Neutrophil (primary cell): ENCODE data around the gene OAS3.

Experiments
- H3K27ac ChIP-seq: fragments of 200-600 bp; sonication (generic); 2 replicates; pipeline ENCODE4 v1.5.1; 2016; ENCODE audit warnings: mild to moderate bottlenecking, moderate library complexity
- H3K27me3 ChIP-seq: fragments of 200-600 bp; sonication (generic); 2 replicates; pipeline ENCODE4 v1.6.0; 2016; ENCODE audit warnings: mild to moderate bottlenecking
- H3K36me3 ChIP-seq: fragments of 200-600 bp; sonication (generic); 2 replicates; pipeline ENCODE4 v1.5.1; 2017
- H3K4me1 ChIP-seq, 2 experiments: fragments of 200-600 bp in 1 of 2; sonication (generic) in 1 of 2; 1 replicate in 1 of 2; 2 replicates in 1 of 2; pipeline versions ENCODE4 v1.5.1 to v1.6.1; 2013 to 2016; ENCODE audit warnings: low read depth in 1 of 2, low read length in 1 of 2, mild to moderate bottlenecking in 1 of 2, moderate library complexity in 1 of 2; ENCODE audit not compliant: control insufficient read depth in 1 of 2, insufficient read depth in 1 of 2
- H3K4me3 ChIP-seq, 2 experiments: fragments of 200-600 bp in 1 of 2; sonication (generic) in 1 of 2; 1 replicate in 1 of 2; 2 replicates in 1 of 2; pipeline ENCODE4 v1.5.1; 2013 to 2016; ENCODE audit warnings: low read depth in 1 of 2, low read length in 1 of 2, mild to moderate bottlenecking in 1 of 2, moderate library complexity in 1 of 2
- H3K9me3 ChIP-seq: fragments of 200-600 bp; sonication (generic); 2 replicates; pipeline ENCODE4 v1.5.1; 2016
- CTCF ChIP-seq: fragments of 200-600 bp; sonication (generic); IDR thresholded peaks from 2 replicates; pipeline ENCODE4 v1.5.1; 2016; ENCODE audit warnings: antibody characterized with exemption

Gene OAS3

GRCh38 chr12:112973818-112974231 is 35.6 kb downstream of the OAS3 start:
- Histone ChIP-seq H3K36me3 (peaks cover 18% of the 10 kb centered on the region), H3K27ac (no peak overlapping the region), H3K27me3 (no peaks in the 10 kb centered on the region), H3K9me3 (no peaks in the 10 kb centered on the region), H3K4me1 (peaks cover 9 to 10% of the 10 kb centered on the region in 2 experiments), H3K4me3 (no peak overlapping the region)
- TF ChIP-seq CTCF, result no peak

GRCh38 chr12:112974904-112975303 is 36.6 kb downstream of the OAS3 start:
- Histone ChIP-seq H3K4me3 (no peak overlapping the region), H3K9me3 (no peaks in the 10 kb centered on the region), H3K4me1 (peaks cover 9 to 14% of the 10 kb centered on the region in 2 experiments), H3K27ac (no peak overlapping the region), H3K27me3 (no peaks in the 10 kb centered on the region), H3K36me3 (peaks cover 9% of the 10 kb centered on the region)
- no peak for TF ChIP-seq CTCF

- Histone ChIP-seq H3K4me3 (no peak overlapping the region), H3K9me3 (no peaks in the 10 kb centered on the region), H3K27me3 (no peaks in the 10 kb centered on the region), H3K36me3 (no peaks in the 10 kb centered on the region), H3K27ac (no peak overlapping the region), H3K4me1 (peaks cover 9 to 14% of the 10 kb centered on the region in 2 experiments)
- no peak for TF ChIP-seq CTCF
Observed at GRCh38 chr12:112977139-112977538, 38.9 kb downstream of the OAS3 start.

- no peaks in the 10 kb centered on the region for H3K27me3 ChIP-seq
- TF ChIP-seq CTCF, result no peak
- H3K4me1 ChIP-seq, result peaks cover 9 to 14% of the 10 kb centered on the region in 2 experiments
- peak overlapping the region; percentile 65 for H3K27ac ChIP-seq
- no peak overlapping the region for H3K4me3 ChIP-seq
- no peaks in the 10 kb centered on the region for H3K36me3 ChIP-seq
- H3K9me3 ChIP-seq, result no peaks in the 10 kb centered on the region
Observed at GRCh38 chr12:112977641-112978040, 39.4 kb downstream of the OAS3 start.

- no peaks in the 10 kb centered on the region for H3K36me3 ChIP-seq
- TF ChIP-seq CTCF, result no peak
- no peaks in the 10 kb centered on the region for H3K9me3 ChIP-seq
- H3K27me3 ChIP-seq, result no peaks in the 10 kb centered on the region
- H3K27ac ChIP-seq, result peak within 1 kb of the TSS; percentile 65
- H3K4me1 ChIP-seq, result peaks cover 9 to 14% of the 10 kb centered on the region in 2 experiments
- peak within 1 kb of the TSS; percentile 39 to 52 for H3K4me3 ChIP-seq
Observed at GRCh38 chr12:112978163-112979040, 40.1 kb downstream of the OAS3 start, which contains the start of gene OAS2. TSS of gene OAS2 (plus strand) at chr12:112978519. CDS start at chr12:112978609, 90 bp downstream.
